GM18517 (cell line): ENCODE data around the gene ATRX.
"Not testable (repeated sequence)": the region's sequence is repeated elsewhere in the genome, so short reads cannot be mapped to it uniquely, and the experiment has no call there.

ENCODE experiments used
- ATAC-seq: cut with Tn5 transposase; IDR thresholded peaks from one replicate; pipeline ENCODE4 v1.9.1; 2021; ENCODE audit warnings: mild to moderate bottlenecking, moderate library complexity; ENCODE audit not compliant: unreplicated experiment

Gene ATRX

GRCh38 chrX:77731821-77732419 is 54.1 kb downstream of the ATRX start:
- no peak for ATAC-seq

DNA sequence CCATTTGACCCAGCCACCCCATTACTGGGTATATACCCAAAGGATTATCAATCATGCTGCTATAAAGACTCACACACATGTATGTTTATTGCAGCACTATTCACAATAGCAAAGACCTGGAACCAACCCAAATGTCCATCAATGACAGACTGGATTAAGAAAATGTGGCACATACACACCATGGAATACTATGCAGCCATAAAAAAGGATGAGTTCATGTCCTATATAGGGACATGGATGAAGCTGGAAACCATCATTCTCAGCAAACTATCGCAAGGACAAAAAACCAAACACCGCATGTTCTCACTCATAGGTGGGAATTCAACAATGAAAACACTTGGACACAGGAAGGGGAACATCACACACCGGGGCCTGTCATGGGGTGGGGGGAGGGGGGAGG is 59.9 kb downstream of the ATRX start:
- not testable (repeated sequence) for ATAC-seq

GRCh38 chrX:77723681-77724080 is 62.3 kb downstream of the ATRX start:
- no peak for ATAC-seq

GRCh38 chrX:77719388-77719787 is 66.6 kb downstream of the ATRX start:
- ATAC-seq = no peak

DNA sequence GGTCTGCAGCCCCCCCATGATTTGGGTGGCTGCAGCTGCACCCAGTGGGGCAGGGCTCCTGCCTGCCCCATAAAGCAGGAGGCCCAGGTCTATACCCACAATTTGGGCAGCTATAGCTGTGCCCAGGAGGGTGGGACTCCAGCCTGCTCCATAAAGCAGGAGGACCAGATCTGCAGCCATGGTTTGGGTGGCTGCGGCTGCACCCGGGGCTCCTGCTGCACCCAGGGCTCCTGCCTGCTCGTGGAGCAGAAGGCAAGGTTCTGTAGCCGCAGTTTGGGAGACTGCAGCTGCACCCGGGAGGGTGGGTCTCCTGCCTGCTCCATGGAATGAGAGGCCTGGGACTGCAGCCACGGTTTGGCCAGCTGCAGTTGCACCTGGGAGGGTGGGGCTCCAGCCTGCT is 81.1 kb downstream of the ATRX start:
- no peak for ATAC-seq

- no peak for ATAC-seq
Measured at GRCh38 chrX:77698242-77698641, 87.8 kb downstream of the ATRX start.

- ATAC-seq = no peak
Measured at GRCh38 chrX:77694491-77694890, 91.5 kb downstream of the ATRX start.

GRCh38 chrX:77693594-77693993 is 92.4 kb downstream of the ATRX start:
- ATAC-seq = peak; percentile 60

- no peak for ATAC-seq
Measured at GRCh38 chrX:77691916-77692315, 94.1 kb downstream of the ATRX start.

- no peak for ATAC-seq
Measured at GRCh38 chrX:77689376-77689775, 96.6 kb downstream of the ATRX start.

DNA sequence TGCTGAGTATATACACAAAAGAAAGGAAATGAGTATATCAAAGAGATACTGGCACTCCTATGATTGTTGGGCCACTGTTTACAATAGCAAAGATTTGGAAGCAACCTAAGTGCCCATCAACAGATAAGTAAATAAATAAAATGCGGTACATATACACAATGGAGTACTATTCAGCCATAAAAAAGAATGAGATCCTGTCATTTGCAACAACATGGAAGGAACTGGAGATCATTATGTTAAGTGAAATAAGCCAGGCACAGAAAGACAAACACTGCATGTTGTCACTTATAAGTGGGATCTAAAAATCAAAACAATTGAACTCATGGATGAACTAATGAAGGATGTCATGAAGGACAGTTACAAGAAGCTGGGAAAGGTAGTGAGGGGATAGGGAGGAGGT is 100.3 kb downstream of the ATRX start:
- ATAC-seq = not testable (repeated sequence)

GRCh38 chrX:77679144-77679543 is 106.9 kb downstream of the ATRX start:
- ATAC-seq = no peak

- ATAC-seq = no peak
Measured at GRCh38 chrX:77675986-77676385, 110.0 kb downstream of the ATRX start.

DNA sequence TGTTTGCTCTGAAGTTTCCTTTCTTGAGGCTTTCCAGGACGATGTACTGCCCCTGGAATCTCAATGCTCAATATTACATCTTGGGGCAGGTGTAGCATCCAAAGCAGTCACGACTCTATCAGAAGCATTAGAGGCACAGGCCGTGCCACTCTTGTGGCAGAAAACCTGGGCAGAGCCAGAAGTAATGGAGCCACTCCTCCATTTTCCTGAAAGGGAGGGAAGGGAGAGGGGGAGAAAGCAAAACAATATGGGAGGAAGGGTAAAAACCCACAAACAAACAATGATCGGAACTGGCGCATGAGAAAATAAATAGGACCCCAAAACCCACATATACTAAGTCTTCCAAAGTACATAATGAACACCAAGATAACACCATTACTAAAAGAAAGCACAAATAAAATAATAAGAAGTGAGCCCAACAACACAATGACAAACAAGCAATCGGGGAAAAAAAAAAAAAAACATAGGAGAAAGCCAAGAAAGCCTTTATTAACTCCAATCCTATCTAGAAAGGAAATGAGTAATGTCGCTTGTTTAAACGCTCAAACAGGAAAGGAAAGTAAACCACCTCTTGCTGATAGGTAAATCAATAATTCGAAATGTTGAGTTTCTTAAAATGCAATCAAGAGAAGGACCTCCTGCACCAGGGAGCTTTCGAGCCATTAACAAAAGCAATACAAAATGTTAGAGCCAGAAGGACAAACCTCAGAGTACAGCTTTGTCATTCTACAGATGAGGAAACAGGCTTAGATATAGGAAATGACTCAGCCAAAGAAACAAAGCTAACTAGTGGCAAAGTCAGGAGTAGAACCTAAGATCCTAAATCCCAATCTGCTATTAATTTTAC is 117.4 kb downstream of the ATRX start:
- no peak for ATAC-seq

GRCh38 chrX:77658886-77659285 is 127.1 kb downstream of the ATRX start:
- no peak for ATAC-seq

DNA sequence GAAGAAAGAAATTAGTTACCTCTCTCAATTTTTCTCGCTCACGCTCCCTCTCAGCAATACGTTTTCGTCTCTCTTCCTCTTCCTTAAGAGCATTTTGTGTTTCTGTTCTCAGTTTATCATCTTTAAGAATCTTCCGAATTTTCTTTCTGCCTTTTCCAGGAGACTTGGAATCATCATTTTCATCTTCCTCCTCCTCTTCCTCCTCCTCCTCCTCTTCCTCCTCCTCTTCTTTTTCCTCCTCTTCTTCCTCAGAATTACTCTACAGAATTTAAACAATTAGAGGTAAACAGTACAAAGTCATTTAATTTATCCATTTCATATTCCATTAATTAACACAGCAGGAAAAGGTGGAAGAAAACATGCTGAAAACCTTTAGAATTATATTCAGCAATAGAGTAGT is 133.9 kb downstream of the ATRX start:
- no peak for ATAC-seq

- ATAC-seq = no peak
Measured at GRCh38 chrX:77640702-77641101, 145.3 kb downstream of the ATRX start.

DNA sequence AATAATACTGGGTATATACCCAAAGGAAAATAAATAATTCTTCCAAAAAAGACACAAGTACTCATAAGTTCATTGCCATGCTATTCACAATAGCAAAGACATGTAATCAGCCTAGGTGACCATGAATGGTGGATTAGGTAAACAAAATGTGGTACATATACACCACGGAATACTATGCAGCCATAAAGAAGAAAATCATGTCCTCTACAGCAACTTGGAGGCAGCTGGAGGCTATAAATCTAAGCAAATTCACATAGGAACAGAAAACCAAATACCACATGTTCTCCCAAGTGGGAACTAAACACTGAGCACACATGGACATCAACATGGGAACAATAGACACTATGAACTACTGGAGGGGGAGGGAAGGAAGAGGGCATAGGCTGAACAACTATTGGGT is 146.2 kb downstream of the ATRX start:
- no peak for ATAC-seq

- ATAC-seq = no peak
Measured at GRCh38 chrX:77638397-77638796, 147.6 kb downstream of the ATRX start.

GRCh38 chrX:77635373-77635772 is 150.6 kb downstream of the ATRX start:
- no peak for ATAC-seq

DNA sequence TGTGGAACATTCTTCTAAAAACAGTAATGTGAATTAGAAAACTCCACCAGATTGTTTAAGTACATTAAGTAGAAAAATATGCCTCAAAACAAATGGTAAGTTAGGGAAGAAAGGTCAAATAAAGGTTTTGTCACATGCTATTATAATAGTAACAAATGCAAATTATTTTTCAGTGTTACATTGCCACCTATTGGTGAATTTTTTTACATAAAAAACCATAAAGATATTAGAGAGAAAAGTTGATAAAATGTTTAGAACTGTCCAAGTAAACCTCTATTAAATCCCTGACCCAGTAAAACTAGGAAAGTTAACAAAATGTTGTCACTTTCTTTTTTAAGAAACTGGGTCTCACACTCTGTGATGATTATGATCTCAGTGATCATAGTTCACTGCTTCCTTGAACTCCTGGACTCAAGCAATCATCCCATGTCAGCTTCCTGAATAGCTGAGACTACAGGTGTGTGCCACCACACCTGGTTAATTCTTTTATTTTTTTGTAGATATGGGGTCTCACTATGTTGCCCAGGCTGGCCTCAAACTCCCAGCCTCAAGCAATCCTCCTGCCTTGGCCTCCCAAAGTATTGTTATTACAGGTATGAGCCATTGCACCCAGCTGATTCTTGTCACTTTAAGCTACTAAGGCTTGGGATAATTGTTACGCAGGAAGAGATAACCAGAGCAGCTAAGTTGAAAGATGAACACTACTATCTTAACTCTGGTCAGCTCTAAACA is 157.6 kb downstream of the ATRX start:
- no peak for ATAC-seq

GRCh38 chrX:77622672-77623071 is 163.3 kb downstream of the ATRX start:
- ATAC-seq = no peak
